TTC549 (cell line): Measurements from ENCODE around the gene TFRC.
"Not testable (repeated sequence)": the region's sequence is repeated elsewhere in the genome, so short reads cannot be mapped to it uniquely, and the experiment has no call there.

Source experiments
- FAIRE-seq: peaks from 2 replicates; lab custom pipeline; 2012; peaks lifted over from hg19 to GRCh38; lab: Jason Lieb, UNC

Gene TFRC

GRCh38 chr3:196004359-196005052 is 77.4 kb downstream of the TFRC start:
- FAIRE-seq: not testable (repeated sequence)

- no peak for FAIRE-seq
These were observed 78.3 kb downstream of the TFRC start for GRCh38 chr3:196003611-196004010.

- not testable (repeated sequence) for FAIRE-seq
These were observed 79.2 kb downstream of the TFRC start for GRCh38 chr3:196002721-196003120.

- FAIRE-seq: not testable (repeated sequence)
These were observed 80.7 kb downstream of the TFRC start for GRCh38 chr3:196001240-196001639.

GRCh38 chr3:196000360-196000950 is 81.4 kb downstream of the TFRC start:
- FAIRE-seq: not testable (repeated sequence)

- no peak for FAIRE-seq
These were observed 82.0 kb downstream of the TFRC start for GRCh38 chr3:195999896-196000295.
